Cardiac muscle cell (in vitro differentiated cells and primary cell): ENCODE measurements around the gene TMEM219. TPM values are rescaled to one million over a fixed set of nuclear protein-coding genes. Genes with fewer than 3 reads are reported as not detected.

Source experiments
- DNase-seq, 2 donors: peaks; one replicate each; pipeline versions ENCODE4 v3.0.0 to v3.0.0-alpha.2; 2010 to 2017; ENCODE audit warnings: low read depth in 1 of 2, low spot score in 1 of 2
- H3K27ac ChIP-seq: fragments of 200-600 bp; sonication (generic); 2 replicates; pipeline ENCODE4 v1.5.1; 2016
- H3K27me3 ChIP-seq: fragments of 200-600 bp; sonication (generic); 2 replicates; pipeline ENCODE4 v1.6.0; 2016; ENCODE audit warnings: control low read depth
- H3K36me3 ChIP-seq: fragments of 200-600 bp; sonication (generic); 2 replicates; pipeline ENCODE4 v1.5.1; 2016; ENCODE audit warnings: control low read depth
- H3K4me1 ChIP-seq: fragments of 200-600 bp; sonication (generic); 2 replicates; pipeline ENCODE4 v1.8.1; 2017; ENCODE audit warnings: low read depth, mild to moderate bottlenecking, mixed run types
- H3K4me3 ChIP-seq: fragments of 200-600 bp; sonication (generic); 2 replicates; pipeline ENCODE4 v1.5.1; 2016; ENCODE audit warnings: mild to moderate bottlenecking
- H3K9me3 ChIP-seq: fragments of 200-600 bp; sonication (generic); 2 replicates; pipeline ENCODE4 v1.5.1; 2017; ENCODE audit warnings: low read depth, mild to moderate bottlenecking, control low read depth
- CTCF ChIP-seq: IDR thresholded peaks from 2 replicates; pipeline ENCODE4 v1.5.1; 2012; ENCODE audit warnings: low read depth, mild to moderate bottlenecking, low read length
- polyA plus RNA-seq: library from polyadenylated mRNA; unstranded; fragments of >200 nt; fragmentation: Nextera tagmentation; extraction: Ambion mirVana; gene quantifications from 2 replicates; pipeline ENCODE4 v1.2.1, GENCODE V29; 2016
- total RNA-seq: library from RNA; depleted of rRNA; stranded (reverse); fragments of >200 nt; gene quantifications from 2 replicates; pipeline ENCODE4 v1.2.3, GENCODE V29; 2016

The TMEM219 gene
- total and polyA plus RNA-seq, 2 experiments from 2014 or later: 109 to 110 TPM

GRCh38 chr16:29993903-29994599 lies 32.2 kb downstream of the TMEM219 start:
- Histone ChIP-seq H3K36me3 (peaks cover 20% of the 10 kb centered on the region), H3K4me3 (no peak overlapping the region), H3K9me3 (no peaks in the 10 kb centered on the region), H3K27me3 (no peaks in the 10 kb centered on the region), H3K27ac (no peak overlapping the region), H3K4me1 (no peaks in the 10 kb centered on the region)
- no peak for TF ChIP-seq CTCF
- no peak for DNase-seq

GRCh38 chr16:29994600-29995323 lies 32.9 kb downstream of the TMEM219 start:
- H3K36me3 ChIP-seq: peaks cover 17% of the 10 kb centered on the region
- no peaks in the 10 kb centered on the region for H3K9me3 ChIP-seq
- TF ChIP-seq CTCF: no peak
- peak overlapping the region; percentile 84 for H3K4me3 ChIP-seq
- no peaks in the 10 kb centered on the region for H3K27me3 ChIP-seq
- peak overlapping the region; percentile 86 for H3K27ac ChIP-seq
- no peaks in the 10 kb centered on the region for H3K4me1 ChIP-seq
- DNase-seq: peak in 1 of 2 donors; percentile 53

GRCh38 chr16:29995324-29995910 lies 33.5 kb downstream of the TMEM219 start, which contains the start of gene HIRIP3:
Gene HIRIP3, minus strand, starts transcription at chr16:29995617. Its CDS starts 12 bp downstream, at chr16:29995605.
- H3K4me1 ChIP-seq: no peaks in the 10 kb centered on the region
- H3K4me3 ChIP-seq: peak within 1 kb of the TSS; percentile 84
- no peaks in the 10 kb centered on the region for H3K9me3 ChIP-seq
- H3K36me3 ChIP-seq: peaks cover 11% of the 10 kb centered on the region
- peak within 1 kb of the TSS; percentile 86 for H3K27ac ChIP-seq
- DNase-seq: peak; percentile 83 to 91
- TF ChIP-seq CTCF: no peak
- H3K27me3 ChIP-seq: no peaks in the 10 kb centered on the region

- peak; percentile 96 to 97 for DNase-seq
- H3K27me3 ChIP-seq: no peaks in the 10 kb centered on the region
- no peak for TF ChIP-seq CTCF
- H3K4me3 ChIP-seq: peak within 1 kb of the TSS; percentile 84
- H3K27ac ChIP-seq: peak within 1 kb of the TSS; percentile 86
- H3K4me1 ChIP-seq: no peaks in the 10 kb centered on the region
- H3K36me3 ChIP-seq: peaks cover 6% of the 10 kb centered on the region
- H3K9me3 ChIP-seq: no peaks in the 10 kb centered on the region
Measured at GRCh38 chr16:29995911-29996765, 34.3 kb downstream of the TMEM219 start, which contains the start of gene INO80E. Gene INO80E, plus strand, starts transcription at chr16:29996241. Its CDS starts 70 bp downstream, at chr16:29996311.

- Histone ChIP-seq H3K27me3 (no peaks in the 10 kb centered on the region), H3K36me3 (peaks cover 5% of the 10 kb centered on the region), H3K9me3 (no peaks in the 10 kb centered on the region), H3K27ac (no peak overlapping the region), H3K4me3 (peak overlapping the region; percentile 84), H3K4me1 (no peaks in the 10 kb centered on the region)
- peak in 1 of 2 donors; percentile 8 for DNase-seq
- TF ChIP-seq CTCF: no peak
Measured at GRCh38 chr16:29996766-29997250, 34.9 kb downstream of the TMEM219 start.
